GM23338 (cell line): ENCODE data around the gene POP7. TPM values are rescaled to one million over a fixed set of nuclear protein-coding genes. Genes with fewer than 3 reads are reported as not detected.

Source experiments
- ATAC-seq: fragments of 200-7000 bp; cut with Tn5 transposase; 3 replicates; pipeline ENCODE4 v1.9.1; 2020
- DNase-seq: peaks from one replicate; pipeline ENCODE4 v3.0.0-alpha.2; 2015; ENCODE audit warnings: low spot score
- H2AFZ ChIP-seq: fragments of 200-600 bp; sonication (generic); 2 replicates; pipeline ENCODE4 v1.8.0; 2016; ENCODE audit warnings: antibody characterized with exemption, mild to moderate bottlenecking, moderate library complexity
- H3F3A ChIP-seq: fragments of 200-600 bp; sonication (generic); replicated peaks from 2 replicates; pipeline ENCODE4 v1.8.0; 2017; ENCODE audit warnings: antibody characterized with exemption, mixed run types, low read depth
- H3K27ac ChIP-seq: fragments of 200-600 bp; sonication (generic); 2 replicates; pipeline ENCODE4 v1.6.1; 2016; ENCODE audit warnings: low read depth
- H3K27me3 ChIP-seq: fragments of 200-600 bp; sonication (generic); 2 replicates; pipeline ENCODE4 v1.8.0; 2016; ENCODE audit warnings: mild to moderate bottlenecking, mixed run types, moderate library complexity; ENCODE audit not compliant: insufficient read depth
- H3K36me3 ChIP-seq: fragments of 200-600 bp; sonication (generic); 2 replicates; pipeline ENCODE4 v1.8.0; 2016; ENCODE audit warnings: mild to moderate bottlenecking; ENCODE audit not compliant: insufficient read depth
- H3K4me1 ChIP-seq: fragments of 200-600 bp; sonication (generic); 2 replicates; pipeline ENCODE4 v1.8.0; 2016; ENCODE audit warnings: mild to moderate bottlenecking, moderate library complexity; ENCODE audit not compliant: insufficient read depth
- H3K4me2 ChIP-seq: fragments of 200-600 bp; sonication (generic); 2 replicates; pipeline ENCODE4 v1.7.1; 2017; ENCODE audit warnings: mixed run types
- H3K4me3 ChIP-seq: fragments of 200-600 bp; sonication (generic); 2 replicates; pipeline ENCODE4 v1.6.1; 2016; ENCODE audit warnings: mixed run types
- H3K79me2 ChIP-seq: fragments of 200-600 bp; sonication (generic); replicated peaks from 2 replicates; pipeline ENCODE4 v1.8.0; 2017; ENCODE audit warnings: mild to moderate bottlenecking; ENCODE audit not compliant: insufficient read depth
- H3K9me2 ChIP-seq: fragments of 200-600 bp; sonication (generic); 2 replicates; pipeline ENCODE4 v1.8.0; 2017; ENCODE audit not compliant: insufficient read depth
- H4K20me1 ChIP-seq: fragments of 200-600 bp; sonication (generic); replicated peaks from 2 replicates; pipeline ENCODE4 v1.8.0; 2017; ENCODE audit warnings: mild to moderate bottlenecking; ENCODE audit not compliant: insufficient read depth
- H3K27ac Mint-ChIP-seq: 2 replicates; pipeline ENCODE4 v1.8.0; 2020; ENCODE audit warnings: inconsistent platforms, mild to moderate bottlenecking, moderate library complexity, mixed read lengths
- H3K27me3 Mint-ChIP-seq: 3 replicates; pipeline ENCODE4 v1.8.0; 2022; ENCODE audit warnings: low read depth, mild to moderate bottlenecking, moderate library complexity, mixed read lengths, inconsistent platforms; ENCODE audit not compliant: insufficient read depth, poor library complexity
- H3K36me3 Mint-ChIP-seq: 3 replicates; pipeline ENCODE4 v1.8.0; 2021; ENCODE audit warnings: low read depth, mild to moderate bottlenecking, inconsistent platforms, moderate library complexity, mixed read lengths
- H3K4me1 Mint-ChIP-seq: 3 replicates; pipeline ENCODE4 v1.8.0; 2020; ENCODE audit warnings: mild to moderate bottlenecking, inconsistent platforms, mixed read lengths
- H3K4me3 Mint-ChIP-seq: 3 replicates; pipeline ENCODE4 v1.8.0; 2021; ENCODE audit warnings: moderate library complexity, mild to moderate bottlenecking, inconsistent platforms, mixed read lengths
- H3K9me3 Mint-ChIP-seq: 3 replicates; pipeline ENCODE4 v1.8.0; 2020; ENCODE audit warnings: moderate library complexity, mild to moderate bottlenecking, inconsistent platforms, mixed read lengths
- CREB1 ChIP-seq: fragments of 250-450 bp; sonication (Bioruptor Pico); IDR thresholded peaks from 2 replicates; pipeline ENCODE4 v1.5.0; 2020; ENCODE audit warnings: low read depth, mild to moderate bottlenecking, moderate library complexity
- CTCF ChIP-seq, 2 experiments: fragments of 200-600 bp in 1 of 2; sonication (generic) in 1 of 2; conservative IDR thresholded peaks; 2 replicates each; pipeline versions ENCODE4 v1.5.1 to v1.6.1; 2016 to 2017; ENCODE audit warnings: antibody characterized with exemption in 2 of 2, low read depth in 2 of 2, mild to moderate bottlenecking in 2 of 2, moderate library complexity in 1 of 2
- ETS1 ChIP-seq: IDR thresholded peaks from 2 replicates; pipeline ENCODE4 v1.6.1; 2016; ENCODE audit warnings: antibody characterized with exemption
- EZH2 ChIP-seq: fragments of 200-600 bp; sonication (generic); IDR thresholded peaks from one replicate; pipeline ENCODE4 v1.8.0; 2017; ENCODE audit warnings: antibody characterized with exemption, mild to moderate bottlenecking, low read depth; ENCODE audit not compliant: unreplicated experiment
- EZH2phosphoT487 ChIP-seq: fragments of 200-600 bp; sonication (generic); IDR thresholded peaks from one replicate; pipeline ENCODE4 v1.8.1; 2018; ENCODE audit warnings: antibody characterized with exemption; ENCODE audit not compliant: unreplicated experiment
- JUNB ChIP-seq: IDR thresholded peaks from one replicate; pipeline ENCODE4 v1.6.1; 2016; ENCODE audit warnings: antibody characterized with exemption; ENCODE audit not compliant: unreplicated experiment
- NANOG ChIP-seq: IDR thresholded peaks from 2 replicates; pipeline ENCODE4 v1.6.1; 2016; ENCODE audit warnings: antibody characterized with exemption, borderline replicate concordance
- POLR2AphosphoS5 ChIP-seq: IDR thresholded peaks from 2 replicates; pipeline ENCODE4 v1.6.1; 2016; ENCODE audit warnings: antibody characterized with exemption, low read depth
- REST ChIP-seq: IDR thresholded peaks from one replicate; pipeline ENCODE4 v1.6.1; 2018; ENCODE audit warnings: antibody characterized with exemption; ENCODE audit not compliant: unreplicated experiment
- STAT1 ChIP-seq: IDR thresholded peaks from one replicate; pipeline ENCODE4 v1.6.1; 2016; ENCODE audit warnings: antibody characterized with exemption; ENCODE audit not compliant: unreplicated experiment
- ZNF114 ChIP-seq: fragments of 250-450 bp; sonication (Bioruptor Pico); IDR thresholded peaks from 2 replicates; pipeline ENCODE4 v1.5.0; 2020; ENCODE audit warnings: mild to moderate bottlenecking, moderate library complexity
- ZNF331 ChIP-seq: fragments of 250-450 bp; sonication (Bioruptor Pico); IDR thresholded peaks from 2 replicates; pipeline ENCODE4 v1.5.0; 2020; ENCODE audit warnings: low read depth, mild to moderate bottlenecking, moderate library complexity
- ZNF462 ChIP-seq: fragments of 250-450 bp; sonication (Bioruptor Pico); IDR thresholded peaks from 2 replicates; pipeline ENCODE4 v1.5.0; 2020; ENCODE audit warnings: mild to moderate bottlenecking, moderate library complexity
- polyA plus RNA-seq: library from polyadenylated mRNA; unstranded; fragments of >200 nt; fragmentation: Nextera tagmentation; extraction: Ambion mirVana; gene quantifications from 2 replicates; pipeline ENCODE4 v1.2.1, GENCODE V29; 2016
- total RNA-seq: library from RNA; depleted of rRNA; stranded (reverse); fragments of >200 nt; shearing (Covaris generic); gene quantifications from 2 replicates; pipeline ENCODE4 v1.2.3, GENCODE V29; 2014

Gene POP7
- total and polyA plus RNA-seq, 2 experiments from 2014 or later = 110 to 216 TPM

- H3K27ac ChIP-seq = no peak overlapping the region
- peaks cover 22% of the 10 kb centered on the region for H3K27me3 Mint-ChIP-seq
- no peak overlapping the region for H3K4me3 Mint-ChIP-seq
- no peak for TF ChIP-seq ZNF462 (CRISPR knock-in tag)
- TF ChIP-seq STAT1 = no peak
- TF ChIP-seq ZNF331 = no peak
- no peak for TF ChIP-seq ZNF114 (CRISPR knock-in tag)
- TF ChIP-seq REST = no peak
- TF ChIP-seq EZH2phosphoT487 = no peak
- no peak for TF ChIP-seq JUNB
- TF ChIP-seq CREB1 (CRISPR knock-in tag) = no peak
- TF ChIP-seq CTCF (conservative IDR thresholded peaks at IDR 0.05; ENCODE audit: low read depth in 2 of 2) = no peak
- TF ChIP-seq NANOG = no peak
- no peak for TF ChIP-seq ETS1
- no peak for TF ChIP-seq EZH2
- no peak for TF ChIP-seq POLR2AphosphoS5
- H4K20me1 ChIP-seq = no peaks in the 10 kb centered on the region
- no peak overlapping the region for H2AFZ ChIP-seq
- DNase-seq (no peak), ATAC-seq (no peak)
- H3K9me2 ChIP-seq = no peaks in the 10 kb centered on the region
- H3K4me3 ChIP-seq = no peak overlapping the region
- H3K27me3 ChIP-seq = peaks cover 16% of the 10 kb centered on the region
- H3K4me2 ChIP-seq = no peak overlapping the region
- H3K27ac Mint-ChIP-seq = no peak overlapping the region
- no peaks in the 10 kb centered on the region for H3K36me3 ChIP-seq
- no peaks in the 10 kb centered on the region for H3K4me1 ChIP-seq
- H3K79me2 ChIP-seq = no peaks in the 10 kb centered on the region
- peaks cover 2% of the 10 kb centered on the region; the same call in 2 of the 3 replicates for H3K4me1 Mint-ChIP-seq
- no peaks in the 10 kb centered on the region for H3K36me3 Mint-ChIP-seq
- H3F3A ChIP-seq = no peaks in the 10 kb centered on the region
- no peaks in the 10 kb centered on the region; the same call in 2 of the 3 replicates for H3K9me3 Mint-ChIP-seq
Observed at GRCh38 chr7:100668069-100668449, 37.9 kb upstream of the POP7 start.
